Neuron (in vitro differentiated cells): ENCODE measurements around the gene ZIC1.

Experiments
- H2AFZ ChIP-seq: one replicate; pipeline ENCODE4 v1.6.1; 2013; ENCODE audit warnings: low read depth, mild to moderate bottlenecking, inconsistent platforms, low read length, moderate library complexity
- H3K27me3 ChIP-seq: one replicate; pipeline ENCODE4 v1.6.1; 2013; ENCODE audit warnings: low read length; ENCODE audit not compliant: insufficient read depth
- H3K36me3 ChIP-seq: one replicate; pipeline ENCODE4 v1.6.1; 2013; ENCODE audit warnings: low read length; ENCODE audit not compliant: insufficient read depth
- H3K4me1 ChIP-seq: one replicate; pipeline ENCODE4 v1.6.1; 2013; ENCODE audit warnings: low read length; ENCODE audit not compliant: insufficient read depth
- H3K4me3 ChIP-seq: 2 replicates; pipeline ENCODE4 v1.5.1; 2013; ENCODE audit warnings: mild to moderate bottlenecking, low read length, moderate library complexity
- H3K9me3 ChIP-seq: one replicate; pipeline ENCODE4 v1.6.1; 2013; ENCODE audit warnings: low read length

ZIC1 gene

DNA sequence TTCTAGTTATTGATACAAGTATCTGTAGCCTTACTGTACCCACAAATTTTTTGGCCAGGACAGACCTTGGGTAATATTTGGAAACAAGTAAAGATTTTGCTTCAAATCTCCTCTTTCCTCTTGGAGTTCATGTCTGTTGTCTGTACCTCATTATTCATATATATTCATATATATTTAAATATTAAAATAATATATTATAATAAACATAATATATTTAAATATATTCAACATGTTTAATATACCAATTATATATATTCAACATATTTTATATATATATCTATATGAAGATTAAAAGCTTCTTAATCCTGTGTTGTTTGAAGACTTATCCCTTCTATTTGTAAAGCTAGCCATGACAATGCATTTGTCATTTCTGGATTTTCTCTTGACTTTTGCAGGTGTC lies 38.1 kb downstream of the ZIC1 start:
- no peak overlapping the region for H3K4me3 ChIP-seq
- no peaks in the 10 kb centered on the region for H3K9me3 ChIP-seq
- no peaks in the 10 kb centered on the region for H3K4me1 ChIP-seq
- H3K27me3 ChIP-seq, result no peaks in the 10 kb centered on the region
- no peak overlapping the region for H2AFZ ChIP-seq
- H3K36me3 ChIP-seq, result no peaks in the 10 kb centered on the region

DNA sequence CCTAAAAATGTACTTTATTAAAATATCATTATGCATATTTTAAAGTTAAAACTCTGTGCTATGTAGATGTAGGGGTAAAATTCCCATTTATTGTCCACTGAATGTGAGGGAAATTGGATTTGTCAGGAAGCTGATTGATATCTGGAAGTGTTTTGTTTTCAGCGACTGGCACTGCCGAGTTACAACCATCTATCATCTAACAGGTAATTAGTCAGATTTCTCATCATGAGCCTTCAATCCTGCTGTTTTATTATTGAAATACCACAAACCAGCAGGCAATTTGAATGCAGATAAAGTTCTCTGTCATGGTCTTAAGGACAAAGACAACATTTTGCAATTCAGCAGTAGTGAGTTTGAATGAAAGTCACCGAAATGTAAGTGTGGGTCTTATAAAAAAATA lies 40.5 kb downstream of the ZIC1 start:
- Histone ChIP-seq H3K4me3 (no peak overlapping the region), H3K36me3 (no peaks in the 10 kb centered on the region), H3K9me3 (no peaks in the 10 kb centered on the region)

DNA sequence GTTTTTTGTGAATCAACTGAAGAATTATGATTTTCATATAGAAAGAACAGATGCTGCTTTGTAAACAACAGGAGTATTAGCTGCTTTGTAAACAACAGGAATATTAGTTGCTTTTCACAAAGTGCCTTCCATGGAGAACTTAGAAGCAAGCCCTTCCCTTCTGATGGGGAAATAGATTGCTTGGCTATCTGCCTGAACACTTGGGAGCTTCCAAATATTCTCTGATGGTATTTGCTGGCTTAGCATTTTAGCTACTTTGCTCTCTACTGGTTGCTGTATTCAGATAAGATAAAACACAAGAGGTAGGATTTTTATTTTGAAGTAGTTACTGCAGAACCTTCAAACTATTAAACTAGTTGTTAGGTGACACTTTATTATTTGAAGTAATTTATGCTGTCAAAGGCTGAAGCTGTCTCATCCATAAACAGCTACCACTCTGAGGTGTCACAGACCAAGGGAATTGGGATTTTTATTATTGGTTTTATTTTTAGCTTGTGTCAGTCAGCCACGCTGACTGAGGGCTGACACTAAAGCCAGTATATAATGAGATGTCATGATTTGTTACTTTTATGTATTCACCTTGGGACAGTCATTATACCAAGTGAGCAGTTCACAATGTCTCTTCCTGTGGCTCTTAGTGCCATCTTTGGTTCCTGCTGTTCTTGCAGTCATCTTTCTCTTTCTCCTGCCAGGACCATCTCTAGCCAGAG lies 50.0 kb downstream of the ZIC1 start:
- Histone ChIP-seq H3K4me1 (no peaks in the 10 kb centered on the region), H3K9me3 (no peaks in the 10 kb centered on the region), H3K36me3 (no peaks in the 10 kb centered on the region), H3K4me3 (no peak overlapping the region), H2AFZ (no peak overlapping the region), H3K27me3 (no peaks in the 10 kb centered on the region)

More for the DNA sequence above, 40.5 kb downstream of the ZIC1 start:
- H2AFZ ChIP-seq, result no peak overlapping the region
- H3K27me3 ChIP-seq, result no peaks in the 10 kb centered on the region
- no peaks in the 10 kb centered on the region for H3K4me1 ChIP-seq

DNA sequence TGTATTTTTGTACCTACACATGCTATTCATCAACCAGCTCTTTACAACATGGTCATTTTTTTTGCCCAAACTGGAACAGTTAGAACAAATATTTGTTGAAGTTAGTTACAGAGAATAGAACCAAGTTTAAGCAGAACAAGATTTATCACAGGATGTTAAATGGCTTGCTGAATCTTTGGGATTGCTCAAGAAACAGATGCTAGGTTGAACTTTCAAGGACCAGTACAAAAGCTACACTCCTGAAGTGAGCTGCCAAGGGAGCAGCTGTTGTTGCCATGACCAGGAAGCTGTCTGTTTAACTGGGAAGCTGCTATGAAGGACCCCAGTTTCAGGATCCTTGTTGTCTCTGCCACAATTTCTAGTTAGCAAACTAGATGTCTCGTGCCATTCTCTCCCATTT lies 53.7 kb downstream of the ZIC1 start:
- H3K9me3 ChIP-seq, result no peaks in the 10 kb centered on the region
- H3K27me3 ChIP-seq, result no peaks in the 10 kb centered on the region
- no peaks in the 10 kb centered on the region for H3K36me3 ChIP-seq

More for the DNA sequence above, 53.7 kb downstream of the ZIC1 start:
- H3K4me1 ChIP-seq, result no peaks in the 10 kb centered on the region
- no peak overlapping the region for H3K4me3 ChIP-seq
- no peak overlapping the region for H2AFZ ChIP-seq
